GM21381 (cell line): ENCODE results near the gene DST.

Source experiments
- ATAC-seq: cut with Tn5 transposase; IDR thresholded peaks from one replicate; pipeline ENCODE4 v1.9.1; 2021; ENCODE audit warnings: mild to moderate bottlenecking, moderate library complexity; ENCODE audit not compliant: unreplicated experiment

Gene DST

GRCh38 chr6:56642366-56643261 lies at the start of gene DST:
DST (minus strand) TSS chr6:56642889.
- no peak for ATAC-seq

GRCh38 chr6:56691814-56692213 lies 49.1 kb upstream of the DST start:
- no peak for ATAC-seq

- no peak for ATAC-seq
Observed at GRCh38 chr6:56691286-56691595, 48.6 kb upstream of the DST start.

- no peak for ATAC-seq
Observed at GRCh38 chr6:56690519-56691285, 48.0 kb upstream of the DST start.

- ATAC-seq = peak; percentile 17
Observed at GRCh38 chr6:56689663-56690062, 47.0 kb upstream of the DST start.

GRCh38 chr6:56689114-56689513 lies 46.4 kb upstream of the DST start:
- peak; percentile 87 for ATAC-seq

GRCh38 chr6:56688521-56688920 lies 45.8 kb upstream of the DST start:
- no peak for ATAC-seq

- ATAC-seq = no peak
Observed at GRCh38 chr6:56687551-56687950, 44.9 kb upstream of the DST start.

GRCh38 chr6:56686429-56686828 lies 43.7 kb upstream of the DST start:
- no peak for ATAC-seq

GRCh38 chr6:56685994-56686393 lies 43.3 kb upstream of the DST start:
- no peak for ATAC-seq

- ATAC-seq = no peak
Observed at GRCh38 chr6:56685102-56685733, 42.5 kb upstream of the DST start.

- ATAC-seq = no peak
Observed at GRCh38 chr6:56684342-56685101, 41.8 kb upstream of the DST start.

GRCh38 chr6:56683882-56684281 lies 41.2 kb upstream of the DST start:
- ATAC-seq = no peak

- no peak for ATAC-seq
Observed at GRCh38 chr6:56682635-56683034, 39.9 kb upstream of the DST start.

GRCh38 chr6:56677559-56677958 lies 34.9 kb upstream of the DST start:
- no peak for ATAC-seq

GRCh38 chr6:56671651-56672461 lies 29.2 kb upstream of the DST start:
- ATAC-seq = no peak

- no peak for ATAC-seq
Observed at GRCh38 chr6:56671160-56671559, 28.5 kb upstream of the DST start.

GRCh38 chr6:56669041-56669440 lies 26.4 kb upstream of the DST start:
- ATAC-seq = no peak

- ATAC-seq = no peak
Observed at GRCh38 chr6:56668158-56668557, 25.5 kb upstream of the DST start.

- ATAC-seq = no peak
Observed at GRCh38 chr6:56667336-56667735, 24.6 kb upstream of the DST start.
